ENCODE data around the gene HID1. TPM values are rescaled to one million over a fixed set of nuclear protein-coding genes. Genes with fewer than 3 reads are reported as not detected.

Gene HID1
- total RNA-seq, 1 experiment from 2014 or later = 12.7 TPM

GRCh38 chr17:74921769-74922168 is 50.8 kb downstream of the HID1 start:
- TF ChIP-seq CTCF (conservative IDR thresholded peaks at IDR 0.05) = no peak
- Histone ChIP-seq H2BK12ac (ENCODE audit: insufficient read length, low read depth, low read length) (no peak overlapping the region), H4K8ac (replicated peaks; ENCODE audit: insufficient read length, low read depth, low read length) (no peak overlapping the region), H3K23ac (ENCODE audit: insufficient read length, low read depth, low read length) (no peak overlapping the region), H4K5ac (ENCODE audit: insufficient read length, low read depth, low read length) (no peak overlapping the region), H3K79me1 (ENCODE audit: insufficient read depth, low read depth, low read length, poor library complexity, severe bottlenecking) (no peaks in the 10 kb centered on the region), H3K18ac (ENCODE audit: insufficient read length, low read depth, low read length) (no peak overlapping the region), H3K23me2 (ENCODE audit: insufficient read length, low read depth, low read length, poor library complexity, severe bottlenecking) (peaks cover 5% of the 10 kb centered on the region), H3K4me1 (ENCODE audit: insufficient read depth, low read length) (no peaks in the 10 kb centered on the region), H3K27ac (ENCODE audit: insufficient read length, low read depth, low read length) (no peak overlapping the region), H2AFZ (ENCODE audit: low read length) (no peak overlapping the region), H3K4ac (ENCODE audit: low read depth, low read length) (no peak overlapping the region), H3K79me2 (ENCODE audit: insufficient read depth, low read length) (no peaks in the 10 kb centered on the region), H3K27me3 (ENCODE audit: insufficient read depth, low read length) (peaks cover 40% of the 10 kb centered on the region), H3K56ac (ENCODE audit: insufficient read length, low read depth, low read length) (no peak overlapping the region), H2BK20ac (ENCODE audit: low read depth, low read length, poor library complexity, severe bottlenecking) (no peak overlapping the region), H3K9me3 (ENCODE audit: control insufficient read depth, low read depth, low read length) (no peaks in the 10 kb centered on the region), H4K20me1 (ENCODE audit: control insufficient read depth, insufficient read depth, insufficient read length) (no peaks in the 10 kb centered on the region), H4K91ac (ENCODE audit: insufficient read length, low read depth, low read length) (no peak overlapping the region), H2AK5ac (ENCODE audit: insufficient read length, low read length) (no peak overlapping the region), H3T11ph (ENCODE audit: low read length) (no peak overlapping the region), H3K9ac (ENCODE audit: extremely low read depth, insufficient read length, low read length) (no peak overlapping the region), H2BK120ac (ENCODE audit: low read depth, low read length, poor library complexity, severe bottlenecking) (no peak overlapping the region), H3K4me2 (ENCODE audit: insufficient read depth, insufficient read length, low read length) (no peak overlapping the region), H2BK15ac (ENCODE audit: low read depth, low read length) (no peak overlapping the region), H2BK5ac (ENCODE audit: insufficient read length, low read length) (no peak overlapping the region), H3K14ac (ENCODE audit: insufficient read depth, low read length) (no peak overlapping the region; the same call in 1 of the 2 replicates)
- H3K4me3 Mint-ChIP-seq = no peak overlapping the region; a peak in 1 of 5 replicates
- H3K9me3 Mint-ChIP-seq = peaks cover 0 to 5% of the 10 kb centered on the region in 2 experiments; a peak in 1 of 5 replicates
- H3K4me1 Mint-ChIP-seq = peaks cover 14 to 37% of the 10 kb centered on the region in 2 experiments
- H3K27me3 Mint-ChIP-seq (ENCODE audit: low read depth) = peaks cover 67% of the 10 kb centered on the region
- DNase-seq = peak; percentile 32
- no peaks in the 10 kb centered on the region; a peak in 1 of 7 replicates for H3K36me3 Mint-ChIP-seq (ENCODE audit: insufficient read depth in 1 of 3, low read depth in 3 of 3)
- H3K27ac Mint-ChIP-seq = no peak overlapping the region
- WGBS (ENCODE audit: extremely low coverage, insufficient read length, low lambda C conversion rate) = no CpG with 5 or more reads among the region's 2 CpGs

Data from H9 (cell line).